Measurements from ENCODE around the gene AIRE. TPM values are rescaled to one million over a fixed set of nuclear protein-coding genes. Genes with fewer than 3 reads are reported as not detected.

Gene AIRE
- total and polyA plus RNA-seq, 2 donors (not counting 1 experiment from before 2014, with no cell fraction given), result not detected

DNA sequence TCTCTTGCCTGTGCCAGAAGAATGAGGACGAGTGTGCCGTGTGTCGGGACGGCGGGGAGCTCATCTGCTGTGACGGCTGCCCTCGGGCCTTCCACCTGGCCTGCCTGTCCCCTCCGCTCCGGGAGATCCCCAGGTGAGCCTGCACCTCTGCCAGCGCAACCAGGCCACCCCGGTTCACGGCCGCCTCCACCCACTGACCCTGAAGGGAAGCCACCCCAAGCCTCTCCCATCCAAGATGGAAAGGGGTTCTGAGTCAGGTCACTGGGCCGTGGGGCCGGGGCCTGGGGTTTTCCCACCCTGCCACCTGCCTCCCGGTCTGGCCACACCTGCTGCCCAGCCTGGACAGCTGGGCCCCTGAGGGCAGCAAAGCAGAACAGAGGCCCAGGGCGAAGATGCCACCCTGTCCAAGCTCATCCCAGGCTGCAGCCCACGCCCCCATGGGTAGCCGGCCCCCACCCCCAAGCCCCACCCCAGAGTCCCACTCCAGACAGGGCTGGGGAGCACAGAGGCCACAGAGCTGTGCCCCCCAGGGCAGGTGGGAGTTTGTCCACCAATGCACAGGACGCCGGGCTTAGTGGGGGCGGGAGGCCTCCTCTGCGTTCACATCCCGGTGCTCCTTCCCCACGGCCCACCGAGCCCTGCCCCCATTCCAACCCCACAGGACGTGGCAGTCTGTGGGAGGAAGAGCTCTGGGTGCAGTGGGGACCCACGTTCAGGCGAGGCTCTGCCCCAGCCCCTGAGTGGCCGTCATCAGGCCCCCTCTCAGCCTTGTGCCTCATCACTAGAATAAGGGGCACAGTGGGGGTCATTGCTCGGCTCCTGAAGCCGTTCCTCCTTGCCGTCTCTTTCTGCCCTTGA, 5.6 kb downstream of the AIRE start:
- DNase-seq (ENCODE audit: low read depth in 2 of 2), result no peak
- Histone ChIP-seq H3K9me3 (ENCODE audit: control insufficient read depth, insufficient read depth, low read depth, low read length) (no peaks in the 10 kb centered on the region), H3K27me3 (ENCODE audit: control insufficient read depth, insufficient read depth, low read length) (no peaks in the 10 kb centered on the region), H3K27ac (ENCODE audit: insufficient read depth, low read length) (no peak overlapping the region), H3K4me3 (replicated peaks in 1 of 4; ENCODE audit: control extremely low read depth in 1 of 4, insufficient read depth in 1 of 4, low read depth in 3 of 4, low read length in 4 of 4) (no peak overlapping the region), H3K4me2 (ENCODE audit: extremely low read depth, insufficient read depth, low read length) (no peak overlapping the region), H4K20me1 (ENCODE audit: control insufficient read depth, extremely low read depth, insufficient read depth, low read length) (no peaks in the 10 kb centered on the region), H3K4me1 (ENCODE audit: control insufficient read depth, extremely low read depth, insufficient read depth, low read length) (no peaks in the 10 kb centered on the region), H3K36me3 (ENCODE audit: control insufficient read depth, insufficient read depth, low read length) (no peaks in the 10 kb centered on the region), H3K79me2 (ENCODE audit: control insufficient read depth, insufficient read depth, low read length) (no peaks in the 10 kb centered on the region), H2AFZ (ENCODE audit: low read length) (no peak overlapping the region), H3K9ac (ENCODE audit: insufficient read depth, low read length) (no peak overlapping the region)
- TF ChIP-seq CTCF (conservative IDR thresholded peaks at IDR 0.05 in 1 of 2, IDR thresholded peaks at IDR 0.05 in 1 of 2; ENCODE audit: low read depth in 1 of 2, low read length in 2 of 2) (no peak), EZH2 (IDR thresholded peaks at IDR 0.05; ENCODE audit: low read length, missing control alignments) (no peak)

DNA sequence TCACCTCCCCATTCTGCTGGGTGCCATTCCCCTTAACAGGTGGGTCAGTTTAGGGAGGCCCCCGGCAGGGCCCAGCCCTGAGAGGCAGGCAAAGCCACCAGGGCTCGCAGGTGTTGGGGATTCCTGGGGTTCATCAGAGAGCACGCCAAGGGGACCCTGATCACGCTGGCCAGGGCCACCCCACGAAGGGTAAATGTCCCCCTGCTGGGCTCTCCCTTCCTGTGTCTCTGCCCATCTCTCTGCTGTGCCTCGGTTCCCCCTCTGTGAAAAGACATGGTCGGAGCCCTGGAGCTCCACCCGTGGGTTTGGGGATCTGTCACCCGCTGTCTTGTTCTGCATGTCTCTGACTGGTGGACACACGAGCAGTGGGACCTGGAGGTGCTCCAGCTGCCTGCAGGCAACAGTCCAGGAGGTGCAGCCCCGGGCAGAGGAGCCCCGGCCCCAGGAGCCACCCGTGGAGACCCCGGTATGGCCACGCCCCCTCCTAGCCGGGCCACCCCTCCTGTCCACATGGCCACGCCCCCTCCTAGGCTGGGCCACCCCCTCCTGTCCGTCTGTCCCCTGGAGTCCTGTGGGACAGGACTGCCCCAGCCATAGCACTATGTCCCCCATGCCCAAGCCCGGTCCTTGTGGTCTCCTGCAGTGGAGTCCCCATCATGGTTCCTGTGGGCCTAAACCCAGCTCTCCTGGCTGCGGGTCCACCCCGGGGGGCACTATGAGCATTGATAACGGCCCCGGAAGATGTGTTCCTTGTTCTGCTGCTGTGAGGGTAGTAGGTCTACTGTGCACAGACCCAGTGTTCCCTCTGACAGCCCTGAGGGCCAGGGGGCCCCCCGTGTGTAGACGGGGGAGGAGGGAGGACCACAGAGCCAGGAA, 6.5 kb downstream of the AIRE start:
- Histone ChIP-seq H3K4me2 (ENCODE audit: extremely low read depth, insufficient read depth, low read length) (no peak overlapping the region), H3K9me3 (ENCODE audit: control insufficient read depth, insufficient read depth, low read depth, low read length) (no peaks in the 10 kb centered on the region), H3K4me1 (ENCODE audit: control insufficient read depth, extremely low read depth, insufficient read depth, low read length) (no peaks in the 10 kb centered on the region), H3K79me2 (ENCODE audit: control insufficient read depth, insufficient read depth, low read length) (no peaks in the 10 kb centered on the region), H4K20me1 (ENCODE audit: control insufficient read depth, extremely low read depth, insufficient read depth, low read length) (no peaks in the 10 kb centered on the region), H3K9ac (ENCODE audit: insufficient read depth, low read length) (no peak overlapping the region), H3K27ac (ENCODE audit: insufficient read depth, low read length) (no peak overlapping the region), H3K27me3 (ENCODE audit: control insufficient read depth, insufficient read depth, low read length) (no peaks in the 10 kb centered on the region), H3K36me3 (ENCODE audit: control insufficient read depth, insufficient read depth, low read length) (no peaks in the 10 kb centered on the region), H2AFZ (ENCODE audit: low read length) (no peak overlapping the region), H3K4me3 (replicated peaks in 1 of 4; ENCODE audit: control extremely low read depth in 1 of 4, insufficient read depth in 1 of 4, low read depth in 3 of 4, low read length in 4 of 4) (no peak overlapping the region)
- TF ChIP-seq CTCF (conservative IDR thresholded peaks at IDR 0.05 in 1 of 2, IDR thresholded peaks at IDR 0.05 in 1 of 2; ENCODE audit: low read depth in 1 of 2, low read length in 2 of 2) (no peak), EZH2 (IDR thresholded peaks at IDR 0.05; ENCODE audit: low read length, missing control alignments) (no peak)
- DNase-seq (ENCODE audit: low read depth in 2 of 2), result no peak

GRCh38 chr21:44292812-44293195, 7.1 kb downstream of the AIRE start:
- Histone ChIP-seq H3K9ac (ENCODE audit: insufficient read depth, low read length) (no peak overlapping the region), H4K20me1 (ENCODE audit: control insufficient read depth, extremely low read depth, insufficient read depth, low read length) (no peaks in the 10 kb centered on the region), H3K36me3 (ENCODE audit: control insufficient read depth, insufficient read depth, low read length) (no peaks in the 10 kb centered on the region), H3K9me3 (ENCODE audit: control insufficient read depth, insufficient read depth, low read depth, low read length) (no peaks in the 10 kb centered on the region), H2AFZ (ENCODE audit: low read length) (no peak overlapping the region), H3K4me3 (replicated peaks in 1 of 4; ENCODE audit: control extremely low read depth in 1 of 4, insufficient read depth in 1 of 4, low read depth in 3 of 4, low read length in 4 of 4) (no peak overlapping the region), H3K4me2 (ENCODE audit: extremely low read depth, insufficient read depth, low read length) (no peak overlapping the region), H3K27me3 (ENCODE audit: control insufficient read depth, insufficient read depth, low read length) (no peaks in the 10 kb centered on the region), H3K4me1 (ENCODE audit: control insufficient read depth, extremely low read depth, insufficient read depth, low read length) (no peaks in the 10 kb centered on the region), H3K27ac (ENCODE audit: insufficient read depth, low read length) (no peak overlapping the region), H3K79me2 (ENCODE audit: control insufficient read depth, insufficient read depth, low read length) (no peaks in the 10 kb centered on the region)
- no peak for DNase-seq (ENCODE audit: low read depth in 2 of 2)
- TF ChIP-seq CTCF (conservative IDR thresholded peaks at IDR 0.05 in 1 of 2, IDR thresholded peaks at IDR 0.05 in 1 of 2; ENCODE audit: low read depth in 1 of 2, low read length in 2 of 2) (no peak), EZH2 (IDR thresholded peaks at IDR 0.05; ENCODE audit: low read length, missing control alignments) (no peak)

All from fibroblast of lung (primary cell).